Skeletal muscle satellite cell (primary cell): ENCODE data around the gene CCDC57.
"Not testable (repeated sequence)": the region's sequence is repeated elsewhere in the genome, so short reads cannot be mapped to it uniquely, and the experiment has no call there.

Experiments
- H3K27me3 ChIP-seq: 2 replicates; pipeline ENCODE4 v1.7.0; 2013; ENCODE audit warnings: low read length; ENCODE audit not compliant: control insufficient read depth, insufficient read depth
- H3K36me3 ChIP-seq: 2 replicates; pipeline ENCODE4 v1.7.0; 2013; ENCODE audit warnings: mild to moderate bottlenecking, control low read depth, low read length; ENCODE audit not compliant: insufficient read depth
- H3K4me1 ChIP-seq: 2 replicates; pipeline ENCODE4 v1.7.0; 2013; ENCODE audit warnings: low read length; ENCODE audit not compliant: control insufficient read depth, insufficient read depth
- H3K4me2 ChIP-seq: 2 replicates; pipeline ENCODE4 v1.7.0; 2013; ENCODE audit warnings: mild to moderate bottlenecking, low read length
- H3K4me3 ChIP-seq: 2 replicates; pipeline ENCODE4 v1.7.0; 2013; ENCODE audit warnings: low read length
- H3K9ac ChIP-seq: 2 replicates; pipeline ENCODE4 v1.7.0; 2013; ENCODE audit warnings: mild to moderate bottlenecking, low read depth, low read length, moderate library complexity
- H3K9me3 ChIP-seq: replicated peaks from 2 replicates; pipeline ENCODE4 v1.7.0; 2013; ENCODE audit warnings: mild to moderate bottlenecking, control low read depth, low read length

Gene CCDC57

DNA sequence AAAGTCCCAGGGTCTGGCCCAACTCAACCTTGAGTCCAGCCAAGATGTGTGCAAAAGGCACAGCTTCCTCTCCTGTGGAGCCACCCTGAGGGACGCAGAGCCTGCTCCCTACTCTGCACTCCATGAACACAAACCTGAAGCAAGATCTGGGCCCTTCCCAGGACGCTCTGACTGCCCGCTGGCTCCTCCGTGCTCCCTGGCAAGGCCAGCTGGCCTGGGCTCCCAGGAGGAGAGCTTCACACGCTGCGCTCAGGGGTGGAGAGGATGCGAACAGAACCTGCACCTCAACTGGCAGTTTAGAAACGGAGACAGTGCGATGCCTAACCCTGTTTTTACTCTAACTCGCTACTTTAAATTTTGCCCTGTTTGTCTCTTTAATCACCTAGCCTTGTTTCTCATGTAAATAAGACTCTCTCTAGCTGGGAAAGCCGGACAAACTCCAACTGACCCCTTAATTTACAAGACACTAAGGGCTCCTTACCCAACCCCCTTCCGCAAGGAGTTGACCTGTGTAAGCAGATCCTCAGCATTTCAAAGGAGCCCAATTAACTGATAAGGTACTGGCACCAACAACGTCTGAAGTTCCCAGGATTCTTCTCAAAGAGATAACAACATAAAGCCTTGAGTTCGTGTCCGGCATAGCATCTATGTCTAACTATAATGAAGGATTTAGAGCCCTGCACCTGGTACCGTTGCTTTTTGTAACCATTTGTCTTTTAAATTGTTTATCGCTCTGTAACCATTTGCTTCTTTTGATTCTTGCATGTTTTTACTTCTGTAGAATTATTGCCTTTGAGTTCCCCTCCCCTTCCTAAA lies 38.4 kb downstream of the CCDC57 start:
- H3K36me3 ChIP-seq: peaks cover 34% of the 10 kb centered on the region
- H3K27me3 ChIP-seq, H3K9me3 ChIP-seq, H3K4me3 ChIP-seq, H3K9ac ChIP-seq, H3K4me2 ChIP-seq, H3K4me1 ChIP-seq: not testable (repeated sequence)

DNA sequence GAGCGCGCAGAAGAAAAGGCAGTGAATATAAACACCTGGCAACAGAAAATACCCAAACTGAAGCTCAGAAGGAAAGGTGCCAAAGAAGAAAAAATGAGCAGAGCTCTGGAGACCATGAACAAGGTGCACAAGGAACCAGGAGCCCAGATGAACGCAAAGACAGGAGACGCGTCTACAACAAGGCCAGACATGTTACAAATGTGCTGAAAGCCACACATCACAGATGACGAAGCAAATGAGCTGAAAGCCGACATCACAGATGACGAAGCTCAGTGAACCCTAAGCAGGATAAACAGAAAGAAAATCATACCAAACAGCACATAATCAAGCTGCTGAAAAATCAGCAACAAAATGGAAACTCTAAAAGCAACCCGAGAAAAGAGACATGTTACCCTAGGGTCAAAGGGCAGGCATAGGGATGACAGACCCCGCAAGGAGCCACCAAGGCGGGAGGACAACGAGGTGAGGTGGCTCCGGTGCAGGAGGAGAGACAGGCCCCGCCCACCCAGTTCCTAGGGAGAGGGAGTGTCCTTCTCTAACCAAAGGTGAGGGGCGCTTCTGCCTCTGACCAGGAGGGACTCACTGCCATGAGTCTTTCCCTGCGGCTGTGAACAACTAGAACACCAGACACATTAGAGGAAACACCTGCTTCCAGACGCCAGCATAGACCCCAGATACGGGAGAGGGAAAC lies 39.1 kb downstream of the CCDC57 start:
- no peak overlapping the region for H3K4me3 ChIP-seq
- H3K9ac ChIP-seq: no peak overlapping the region
- no peaks in the 10 kb centered on the region for H3K4me1 ChIP-seq
- peaks cover 34% of the 10 kb centered on the region for H3K36me3 ChIP-seq
- H3K4me2 ChIP-seq: no peak overlapping the region
- no peaks in the 10 kb centered on the region for H3K27me3 ChIP-seq
- H3K9me3 ChIP-seq: no peaks in the 10 kb centered on the region

DNA sequence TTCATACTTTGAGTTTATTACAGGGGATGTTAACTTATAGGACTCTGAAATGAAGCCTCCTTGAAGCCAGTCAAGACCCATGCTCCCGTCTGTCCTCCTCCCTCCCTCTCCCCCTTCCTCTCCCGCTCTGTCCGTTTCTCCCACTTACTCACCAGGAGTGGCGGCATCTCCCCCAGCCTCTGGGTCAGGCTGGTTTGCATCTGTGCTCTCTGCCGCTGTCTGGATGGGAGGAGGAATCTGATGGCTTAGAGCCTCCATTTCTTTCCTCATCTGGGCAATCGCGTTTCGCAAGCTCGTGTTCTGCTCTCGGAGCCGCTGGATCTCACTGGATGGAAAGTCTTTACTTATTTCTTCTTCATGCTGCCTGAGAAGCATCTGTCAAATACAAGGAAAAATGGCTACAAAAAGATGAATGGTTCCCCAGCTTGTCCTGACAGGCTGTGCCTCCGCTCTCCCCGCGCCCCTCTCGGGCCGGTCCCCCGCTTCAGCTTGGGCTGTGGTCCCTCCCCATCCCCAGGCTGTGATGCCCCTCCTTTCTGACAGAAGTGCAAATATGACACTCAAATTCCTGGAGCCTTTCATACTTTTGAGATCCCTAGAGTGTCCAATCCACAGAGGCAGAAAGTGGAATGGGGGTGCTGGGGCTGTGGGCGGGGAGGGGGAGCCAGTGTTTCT lies 40.0 kb downstream of the CCDC57 start:
- no peak overlapping the region for H3K9ac ChIP-seq
- H3K4me1 ChIP-seq: no peaks in the 10 kb centered on the region
- peaks cover 34% of the 10 kb centered on the region for H3K36me3 ChIP-seq
- H3K4me2 ChIP-seq: no peak overlapping the region
- H3K9me3 ChIP-seq: no peaks in the 10 kb centered on the region
- no peak overlapping the region for H3K4me3 ChIP-seq
- no peaks in the 10 kb centered on the region for H3K27me3 ChIP-seq

DNA sequence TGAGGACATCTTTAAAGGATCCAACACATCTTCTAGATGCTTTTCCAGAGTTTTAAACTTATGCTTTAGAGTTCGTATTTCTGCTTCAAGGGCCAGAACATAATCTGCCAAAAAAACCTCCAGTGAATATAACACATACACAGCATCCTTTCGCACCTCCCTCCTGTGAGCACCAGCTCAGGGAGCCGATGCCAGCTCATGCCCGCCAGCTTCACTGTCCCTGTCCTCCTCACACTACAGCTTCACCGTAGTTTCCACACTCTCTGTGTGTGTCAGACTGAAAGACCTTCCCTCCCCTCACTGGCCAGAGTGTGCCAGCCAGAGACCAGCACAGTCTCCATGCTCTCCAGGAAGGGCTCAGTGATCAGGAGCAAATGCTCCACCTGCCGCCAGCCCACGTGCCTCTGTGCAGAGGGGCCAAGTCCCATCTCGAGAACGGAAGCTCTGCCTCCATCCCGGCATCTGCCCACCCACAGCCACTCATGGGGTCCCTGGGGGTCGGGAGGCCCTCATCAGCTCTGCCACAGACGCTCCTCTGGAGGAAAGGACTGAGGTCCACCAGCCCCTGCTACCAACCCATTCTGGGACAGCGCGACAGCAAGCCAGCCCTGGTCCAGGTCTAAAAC lies 40.8 kb downstream of the CCDC57 start:
- H3K4me3 ChIP-seq: no peak overlapping the region
- no peaks in the 10 kb centered on the region for H3K27me3 ChIP-seq
- no peak overlapping the region for H3K4me2 ChIP-seq
- H3K9me3 ChIP-seq: no peaks in the 10 kb centered on the region
- peaks cover 34% of the 10 kb centered on the region for H3K36me3 ChIP-seq
- H3K9ac ChIP-seq: no peak overlapping the region
- H3K4me1 ChIP-seq: no peaks in the 10 kb centered on the region

DNA sequence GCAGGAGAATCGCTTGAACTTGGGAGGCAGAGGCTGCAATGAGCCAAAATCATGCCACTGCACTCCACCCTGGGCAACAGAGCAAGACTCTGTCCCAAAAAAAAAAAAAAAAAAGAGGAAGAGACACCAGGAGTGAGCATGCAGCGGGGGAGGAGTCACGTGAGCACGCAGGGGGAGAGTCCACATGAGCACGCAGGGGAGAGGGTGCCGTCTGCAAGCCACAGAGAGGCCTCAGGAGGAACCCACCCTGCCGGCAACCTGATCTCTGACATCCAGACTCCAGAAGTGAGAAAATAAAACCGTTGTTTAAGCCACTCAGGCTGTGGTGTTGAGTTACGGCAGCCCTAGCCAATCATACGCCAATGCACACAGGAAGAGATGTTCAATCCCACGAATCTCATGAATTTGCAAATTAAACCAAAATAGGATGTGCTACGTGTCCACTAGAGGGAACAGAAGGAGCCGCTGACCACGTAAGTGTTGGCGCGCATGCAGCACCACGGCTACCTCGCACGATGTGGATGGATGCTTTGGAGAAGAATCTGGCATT lies 42.2 kb downstream of the CCDC57 start:
- H3K27me3 ChIP-seq: no peaks in the 10 kb centered on the region
- peaks cover 34% of the 10 kb centered on the region for H3K36me3 ChIP-seq
- no peaks in the 10 kb centered on the region for H3K4me1 ChIP-seq
- no peak overlapping the region for H3K4me2 ChIP-seq
- no peaks in the 10 kb centered on the region for H3K9me3 ChIP-seq
- H3K4me3 ChIP-seq: no peak overlapping the region
- no peak overlapping the region for H3K9ac ChIP-seq

DNA sequence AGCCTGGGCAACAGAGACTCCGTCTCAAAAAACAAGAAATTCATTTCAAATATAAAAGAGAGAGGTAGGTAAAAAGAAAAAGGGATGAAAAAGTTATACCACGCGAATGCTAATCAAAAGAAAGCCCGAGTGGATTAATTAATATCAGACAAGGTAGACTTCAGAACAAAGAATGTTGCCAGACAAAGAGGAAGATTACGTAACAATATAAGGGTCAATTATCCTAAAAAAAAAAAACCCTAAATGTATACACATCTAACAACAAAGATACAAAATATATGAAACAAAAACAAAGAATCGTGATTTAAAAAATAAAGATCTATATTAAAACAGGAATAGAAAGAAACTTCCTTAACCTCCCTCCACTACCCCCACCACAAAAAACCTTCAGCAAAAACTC lies 44.1 kb downstream of the CCDC57 start:
- Histone ChIP-seq H3K27me3 (no peaks in the 10 kb centered on the region), H3K9me3 (no peaks in the 10 kb centered on the region), H3K4me2 (no peak overlapping the region), H3K4me1 (no peaks in the 10 kb centered on the region), H3K4me3 (no peak overlapping the region), H3K9ac (no peak overlapping the region), H3K36me3 (peaks cover 31% of the 10 kb centered on the region)

DNA sequence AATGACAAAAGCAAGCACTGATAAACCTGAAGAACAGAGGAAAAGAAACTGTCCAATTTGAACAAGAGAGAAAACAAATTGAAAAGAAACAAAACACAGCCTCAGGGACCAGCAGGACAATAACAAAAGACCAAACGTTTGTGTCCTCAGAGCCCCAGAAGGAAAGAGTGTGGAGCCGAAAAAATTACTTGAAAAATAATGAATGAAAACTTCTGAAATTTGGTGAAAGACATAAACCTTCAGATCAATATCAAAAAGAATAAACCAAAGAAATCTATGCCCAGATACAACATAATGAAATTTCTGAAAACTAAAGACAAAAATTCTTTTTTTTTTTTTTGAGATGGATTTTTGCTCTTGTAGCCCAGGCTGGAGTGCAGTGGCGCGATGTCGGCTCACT lies 45.6 kb downstream of the CCDC57 start:
- H3K9me3 ChIP-seq: no peaks in the 10 kb centered on the region
- H3K4me3 ChIP-seq: no peak overlapping the region
- no peaks in the 10 kb centered on the region for H3K27me3 ChIP-seq
- no peak overlapping the region for H3K9ac ChIP-seq
- peaks cover 27% of the 10 kb centered on the region for H3K36me3 ChIP-seq
- H3K4me1 ChIP-seq: no peaks in the 10 kb centered on the region
- H3K4me2 ChIP-seq: no peak overlapping the region

DNA sequence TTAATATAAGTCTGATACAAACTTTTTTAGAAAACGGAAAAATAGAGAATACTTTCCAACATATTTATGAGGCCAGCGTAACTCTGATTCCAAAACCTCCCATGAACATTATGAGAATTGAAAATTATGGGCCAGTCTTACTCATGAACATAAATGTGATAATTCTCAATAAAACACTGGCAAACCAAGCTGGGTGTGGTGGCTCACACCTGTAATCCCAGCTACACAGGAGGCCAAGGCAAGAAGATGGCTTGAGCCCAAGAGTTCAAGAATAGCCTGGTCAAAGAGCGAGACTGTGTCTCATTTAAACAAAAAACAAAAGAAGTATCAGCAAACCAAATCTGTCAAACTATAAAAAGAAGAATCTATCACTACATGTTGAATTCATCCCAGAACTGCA lies 47.8 kb downstream of the CCDC57 start:
- Histone ChIP-seq H3K9ac (no peak overlapping the region), H3K4me3 (no peak overlapping the region), H3K27me3 (no peaks in the 10 kb centered on the region), H3K36me3 (peaks cover 28% of the 10 kb centered on the region), H3K9me3 (no peaks in the 10 kb centered on the region), H3K4me1 (peaks cover 4% of the 10 kb centered on the region), H3K4me2 (no peak overlapping the region)

DNA sequence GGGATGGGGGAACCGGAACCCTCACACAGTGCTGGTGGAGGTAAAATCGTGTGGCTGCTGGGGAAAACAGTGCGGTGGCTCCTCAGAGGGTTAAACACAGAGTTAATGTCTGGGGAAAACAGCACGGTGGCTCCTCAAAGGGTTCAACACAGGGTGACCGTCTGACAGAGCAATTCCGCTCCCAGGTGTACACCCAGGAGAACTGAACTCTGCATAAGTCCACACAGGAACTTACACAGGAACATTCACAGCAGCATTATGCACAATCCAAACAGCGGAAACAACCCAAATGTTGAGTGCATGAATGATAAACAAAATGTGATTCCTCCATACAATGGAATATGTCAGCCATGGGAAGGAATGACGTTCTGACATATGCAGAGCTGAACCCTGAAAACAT lies 51.4 kb downstream of the CCDC57 start:
- H3K27me3 ChIP-seq: no peaks in the 10 kb centered on the region
- no peak overlapping the region for H3K9ac ChIP-seq
- H3K9me3 ChIP-seq: no peaks in the 10 kb centered on the region
- H3K4me1 ChIP-seq: peaks cover 4% of the 10 kb centered on the region
- no peak overlapping the region for H3K4me2 ChIP-seq
- H3K4me3 ChIP-seq: no peak overlapping the region
- peaks cover 39% of the 10 kb centered on the region for H3K36me3 ChIP-seq

DNA sequence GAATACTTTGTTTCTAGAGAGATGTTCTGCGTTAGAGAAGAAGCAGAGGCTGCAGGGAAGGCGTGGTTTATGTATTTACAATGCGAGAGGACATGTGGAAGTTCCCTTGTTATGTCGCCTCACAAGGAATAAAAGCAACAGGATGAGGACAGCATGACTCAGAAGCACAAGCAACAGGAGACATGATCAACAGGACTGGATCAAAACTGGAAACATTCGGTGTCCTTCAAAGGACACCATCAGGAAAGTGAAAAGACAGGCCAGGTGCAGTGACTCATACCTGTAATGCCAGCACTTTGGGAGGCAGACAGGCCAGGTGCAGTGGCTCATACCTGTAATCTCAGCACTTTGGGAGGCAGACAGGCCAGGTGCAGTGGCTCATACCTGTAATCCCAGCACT lies 52.6 kb downstream of the CCDC57 start:
- Histone ChIP-seq H3K4me2 (no peak overlapping the region), H3K9me3 (no peaks in the 10 kb centered on the region), H3K4me1 (peaks cover 4% of the 10 kb centered on the region), H3K9ac (no peak overlapping the region), H3K36me3 (peaks cover 36% of the 10 kb centered on the region), H3K4me3 (no peak overlapping the region), H3K27me3 (no peaks in the 10 kb centered on the region)

DNA sequence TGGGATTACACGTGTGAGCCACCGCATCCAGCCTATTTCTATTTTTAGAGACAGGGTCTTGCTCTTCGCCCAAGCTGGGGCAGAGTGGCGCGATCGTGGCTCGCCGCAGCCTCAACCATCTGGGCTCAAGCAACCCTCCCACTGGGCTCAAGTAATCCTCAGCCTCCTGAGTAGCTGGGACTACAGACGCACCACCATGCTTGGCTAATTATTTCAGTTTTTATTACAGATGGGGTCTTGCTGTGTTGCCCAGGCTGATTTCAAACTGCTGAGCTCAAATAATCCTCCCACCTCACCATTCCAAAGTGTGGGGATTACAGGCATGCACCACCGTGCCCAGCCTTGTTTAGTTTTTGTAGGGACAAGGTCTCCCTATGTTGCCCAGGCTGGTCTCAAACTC lies 53.8 kb downstream of the CCDC57 start:
- Histone ChIP-seq H3K4me3 (no peak overlapping the region), H3K9ac (no peak overlapping the region), H3K4me2 (no peak overlapping the region), H3K36me3 (peaks cover 36% of the 10 kb centered on the region), H3K4me1 (peaks cover 4% of the 10 kb centered on the region), H3K9me3 (no peaks in the 10 kb centered on the region), H3K27me3 (no peaks in the 10 kb centered on the region)
